Measurements from ENCODE around the gene CSF2RB. TPM values are rescaled to one million over a fixed set of nuclear protein-coding genes. Genes with fewer than 3 reads are reported as not detected.

The CSF2RB gene
- 4.2 TPM for total RNA-seq

DNA sequence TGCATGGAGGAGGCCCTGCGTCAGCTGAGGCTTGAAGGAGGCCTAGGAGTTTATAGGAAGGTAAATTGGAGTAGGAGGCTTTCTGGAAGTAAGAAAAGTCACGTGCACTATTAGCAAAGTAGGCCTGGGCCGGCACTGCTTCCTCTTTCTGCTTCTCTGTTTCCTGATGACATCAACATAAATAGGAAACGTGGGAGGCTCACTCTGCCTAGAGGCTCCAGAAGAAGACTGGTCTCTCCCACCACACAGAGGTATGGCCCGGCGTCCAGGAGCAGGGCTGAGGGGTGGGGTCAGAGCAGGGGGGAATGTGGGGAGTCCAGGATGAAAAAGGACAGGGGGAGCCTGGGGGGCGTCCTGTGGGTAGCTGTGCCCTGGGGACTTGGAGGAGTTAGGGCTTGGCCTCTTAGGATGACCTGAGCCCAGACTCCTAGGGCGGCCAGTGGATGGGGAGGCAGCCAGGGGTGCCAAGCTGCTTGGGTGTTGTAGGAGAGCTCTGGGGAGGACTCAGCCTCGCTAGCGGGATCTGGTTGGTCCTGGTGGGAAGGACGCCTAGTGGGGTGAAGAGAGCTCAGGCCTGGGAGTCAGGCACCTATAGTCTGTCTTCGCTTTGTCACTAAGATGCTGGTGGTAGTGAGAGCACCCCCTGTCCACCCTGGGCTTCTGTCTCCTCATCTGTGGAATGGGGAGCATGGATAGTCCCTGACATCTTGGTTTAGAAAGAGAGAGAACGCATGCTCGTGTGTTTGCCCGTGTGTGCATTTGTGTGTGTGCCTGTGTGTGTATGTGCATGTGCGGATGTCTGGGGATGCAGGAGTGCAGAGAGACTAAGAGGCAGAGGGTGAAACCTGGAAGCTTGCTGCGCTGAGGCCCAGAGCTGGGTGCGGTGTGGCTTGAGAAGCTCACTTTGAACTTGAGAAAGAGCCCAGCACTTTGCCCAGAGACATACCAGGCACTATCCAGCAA is at the start of gene CSF2RB:
TSS of gene CSF2RB (plus strand) at position 202 of the 963 bp plus-strand sequence. CDS start 8,580 bp downstream, outside the sequence.
- H3K27ac ChIP-seq = no peak within 1 kb of the TSS
- no peak for TF ChIP-seq POLR2A (IDR thresholded peaks at IDR 0.05)
- TF ChIP-seq POLR2AphosphoS5 (IDR thresholded peaks at IDR 0.05; ENCODE audit: insufficient read depth in 1 of 2, low read depth in 1 of 2) = no peak
- TF ChIP-seq, protein P1, sequence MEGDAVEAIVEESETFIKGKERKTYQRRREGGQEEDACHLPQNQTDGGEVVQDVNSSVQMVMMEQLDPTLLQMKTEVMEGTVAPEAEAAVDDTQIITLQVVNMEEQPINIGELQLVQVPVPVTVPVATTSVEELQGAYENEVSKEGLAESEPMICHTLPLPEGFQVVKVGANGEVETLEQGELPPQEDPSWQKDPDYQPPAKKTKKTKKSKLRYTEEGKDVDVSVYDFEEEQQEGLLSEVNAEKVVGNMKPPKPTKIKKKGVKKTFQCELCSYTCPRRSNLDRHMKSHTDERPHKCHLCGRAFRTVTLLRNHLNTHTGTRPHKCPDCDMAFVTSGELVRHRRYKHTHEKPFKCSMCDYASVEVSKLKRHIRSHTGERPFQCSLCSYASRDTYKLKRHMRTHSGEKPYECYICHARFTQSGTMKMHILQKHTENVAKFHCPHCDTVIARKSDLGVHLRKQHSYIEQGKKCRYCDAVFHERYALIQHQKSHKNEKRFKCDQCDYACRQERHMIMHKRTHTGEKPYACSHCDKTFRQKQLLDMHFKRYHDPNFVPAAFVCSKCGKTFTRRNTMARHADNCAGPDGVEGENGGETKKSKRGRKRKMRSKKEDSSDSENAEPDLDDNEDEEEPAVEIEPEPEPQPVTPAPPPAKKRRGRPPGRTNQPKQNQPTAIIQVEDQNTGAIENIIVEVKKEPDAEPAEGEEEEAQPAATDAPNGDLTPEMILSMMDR (IDR thresholded peaks at IDR 0.05) = no peak
- H3K4me3 ChIP-seq = peak within 1 kb of the TSS in 1 of 2 donors; percentile 25
- no peak for DNase-seq (ENCODE audit: extremely low spot score in 2 of 2)
- no peaks in the 10 kb centered on the region for H3K4me1 ChIP-seq
- no peaks in the 10 kb centered on the region for H3K9me3 ChIP-seq
- intact Hi-C loops (cut with DNase I) = no loop called here
- no peaks in the 10 kb centered on the region for H3K27me3 ChIP-seq
- no peaks in the 10 kb centered on the region for H3K36me3 ChIP-seq

DNA sequence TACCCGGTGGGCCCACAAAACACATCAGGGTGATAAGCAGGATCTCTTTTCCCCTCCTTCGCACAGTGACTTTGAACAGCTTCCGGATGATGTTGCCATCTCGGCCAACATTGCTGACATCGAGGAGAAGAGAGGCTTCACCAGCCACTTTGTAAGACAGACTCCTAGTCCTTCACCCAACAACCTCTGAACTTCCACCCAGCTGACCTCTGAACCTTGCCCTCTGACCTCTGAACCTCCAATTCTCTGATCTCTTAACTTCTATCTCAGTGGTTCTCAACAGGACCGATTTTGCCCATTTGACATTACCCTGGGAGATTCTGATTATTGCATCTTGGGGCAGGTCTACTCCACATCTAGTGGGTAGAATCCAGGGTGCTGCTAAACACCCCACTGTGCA is 49.4 kb upstream of the CSF2RB start:
- Histone ChIP-seq H3K36me3 (no peaks in the 10 kb centered on the region), H3K9me3 (no peaks in the 10 kb centered on the region), H3K4me3 (no peak overlapping the region), H3K27ac (no peak overlapping the region), H3K4me1 (peaks cover 17% of the 10 kb centered on the region), H3K27me3 (no peaks in the 10 kb centered on the region)
- no peak for TF ChIP-seq POLR2A (IDR thresholded peaks at IDR 0.05)
- TF ChIP-seq POLR2AphosphoS5 (IDR thresholded peaks at IDR 0.05; ENCODE audit: insufficient read depth in 1 of 2, low read depth in 1 of 2) = no peak
- TF ChIP-seq, protein P1 (IDR thresholded peaks at IDR 0.05) = no peak
- intact Hi-C loops (cut with DNase I) = no loop called here
- no peak for DNase-seq (ENCODE audit: extremely low spot score in 2 of 2)

GRCh38 chr22:36864454-36865215 is 48.8 kb upstream of the CSF2RB start:
- H3K4me3 ChIP-seq = no peak overlapping the region
- no peak for TF ChIP-seq POLR2AphosphoS5 (IDR thresholded peaks at IDR 0.05; ENCODE audit: insufficient read depth in 1 of 2, low read depth in 1 of 2)
- TF ChIP-seq, protein P1 (IDR thresholded peaks at IDR 0.05) = no peak
- H3K27me3 ChIP-seq = no peaks in the 10 kb centered on the region
- no peaks in the 10 kb centered on the region for H3K36me3 ChIP-seq
- no peak overlapping the region for H3K27ac ChIP-seq
- no peak for DNase-seq (ENCODE audit: extremely low spot score in 2 of 2)
- H3K4me1 ChIP-seq = peaks cover 17% of the 10 kb centered on the region
- H3K9me3 ChIP-seq = no peaks in the 10 kb centered on the region
- intact Hi-C loops (cut with DNase I) = no loop called here

DNA sequence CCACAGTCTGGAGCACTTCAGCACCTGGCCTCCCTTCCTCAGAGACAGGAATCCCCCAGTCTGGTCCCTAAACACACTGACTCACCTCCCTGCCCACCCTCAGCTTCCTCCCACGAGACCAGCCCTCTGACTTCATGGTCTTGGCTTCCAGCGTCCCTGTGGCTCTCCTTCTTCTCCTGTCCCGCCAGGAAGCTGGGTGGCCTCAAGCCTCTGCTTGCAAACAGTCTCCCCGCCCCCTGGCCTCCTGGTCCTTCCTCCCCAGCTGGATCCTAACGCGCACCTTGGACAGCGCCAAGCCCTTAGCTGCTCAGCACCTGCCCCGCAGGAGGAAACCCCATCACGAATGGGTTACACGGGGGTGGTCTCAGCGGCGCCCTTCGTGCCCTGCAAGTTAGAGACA is 48.1 kb upstream of the CSF2RB start:
- no peak for DNase-seq (ENCODE audit: extremely low spot score in 2 of 2)
- Histone ChIP-seq H3K4me3 (no peak overlapping the region), H3K27me3 (no peaks in the 10 kb centered on the region), H3K36me3 (no peaks in the 10 kb centered on the region), H3K27ac (no peak overlapping the region), H3K4me1 (peaks cover 15% of the 10 kb centered on the region), H3K9me3 (no peaks in the 10 kb centered on the region)
- intact Hi-C loops (cut with DNase I) = no loop called here
- TF ChIP-seq POLR2AphosphoS5 (IDR thresholded peaks at IDR 0.05; ENCODE audit: insufficient read depth in 1 of 2, low read depth in 1 of 2) (no peak), POLR2A (IDR thresholded peaks at IDR 0.05) (no peak)
- TF ChIP-seq, protein P1 (IDR thresholded peaks at IDR 0.05) = no peak
